Colon (tissue), 2 donors: ENCODE results near the gene HOXB13.

Source experiments
- FAIRE-seq: peaks from 2 replicates; lab custom pipeline; 2012; peaks lifted over from hg19 to GRCh38; lab: Jason Lieb, UNC
- donor health status: control.
- donor health status: control.

The HOXB13 gene

GRCh38 chr17:48748718-48749566 lies 20.4 kb upstream of the HOXB13 start:
- no peak for FAIRE-seq

- FAIRE-seq: no peak
These were observed 19.2 kb upstream of the HOXB13 start for GRCh38 chr17:48747445-48748363.

- no peak for FAIRE-seq
These were observed 18.4 kb upstream of the HOXB13 start for GRCh38 chr17:48746916-48747444.

- no peak for FAIRE-seq
These were observed 17.1 kb upstream of the HOXB13 start for GRCh38 chr17:48745381-48746275.

- FAIRE-seq: no peak
These were observed 12.0 kb upstream of the HOXB13 start for GRCh38 chr17:48740537-48740936.

GRCh38 chr17:48738803-48739526 lies 10.4 kb upstream of the HOXB13 start:
- FAIRE-seq: no peak

GRCh38 chr17:48738424-48738802 lies 9.9 kb upstream of the HOXB13 start:
- no peak for FAIRE-seq

- FAIRE-seq: no peak
These were observed 8.9 kb upstream of the HOXB13 start for GRCh38 chr17:48737330-48738043.

- no peak for FAIRE-seq
These were observed 6.5 kb upstream of the HOXB13 start for GRCh38 chr17:48735062-48735351.

GRCh38 chr17:48734333-48735061 lies 5.9 kb upstream of the HOXB13 start:
- FAIRE-seq: no peak

- no peak for FAIRE-seq
These were observed 5.2 kb upstream of the HOXB13 start for GRCh38 chr17:48733632-48734328.

- FAIRE-seq: no peak
These were observed 4.4 kb upstream of the HOXB13 start for GRCh38 chr17:48732688-48733629.

GRCh38 chr17:48731355-48731754 lies 2.8 kb upstream of the HOXB13 start:
- no peak for FAIRE-seq

- FAIRE-seq: no peak
These were observed 1.6 kb upstream of the HOXB13 start for GRCh38 chr17:48730240-48730550.

GRCh38 chr17:48729335-48730239 lies 1.0 kb upstream of the HOXB13 start:
- no peak for FAIRE-seq

GRCh38 chr17:48727415-48728175 lies 955 bp downstream of the HOXB13 start:
- FAIRE-seq: no peak

GRCh38 chr17:48726916-48727286 lies 1.6 kb downstream of the HOXB13 start:
- FAIRE-seq: no peak
